WERI-Rb-1 (cell line): ENCODE measurements around the gene PKN2.

ENCODE experiments used
- DNase-seq: peaks from one replicate; pipeline ENCODE4 v3.0.0-alpha.2; 2020
- H3K27ac ChIP-seq: fragments of 250-450 bp; sonication (Bioruptor Pico); 2 replicates; pipeline ENCODE4 v1.5.1; 2020; ENCODE audit warnings: mild to moderate bottlenecking, moderate library complexity
- H3K27me3 ChIP-seq: fragments of 250-450 bp; sonication (Bioruptor Pico); 2 replicates; pipeline ENCODE4 v1.5.1; 2021; ENCODE audit warnings: mild to moderate bottlenecking, low read depth, moderate library complexity; ENCODE audit not compliant: insufficient read depth, severe bottlenecking
- H3K36me3 ChIP-seq: fragments of 250-450 bp; sonication (Bioruptor Pico); 2 replicates; pipeline ENCODE4 v1.5.1; 2020; ENCODE audit warnings: mild to moderate bottlenecking, moderate library complexity
- H3K4me3 ChIP-seq: 2 replicates; pipeline ENCODE4 v1.5.1; 2011; ENCODE audit warnings: low read depth, mild to moderate bottlenecking, control low read depth, low read length
- H3K9me3 ChIP-seq: fragments of 250-450 bp; sonication (Bioruptor Pico); 2 replicates; pipeline ENCODE4 v1.5.1; 2021; ENCODE audit warnings: mild to moderate bottlenecking, moderate library complexity; ENCODE audit not compliant: severe bottlenecking
- CTCF ChIP-seq: IDR thresholded peaks from 2 replicates; pipeline ENCODE4 v1.5.1; 2011; ENCODE audit warnings: low read depth, mild to moderate bottlenecking, control low read depth, inconsistent platforms, low read length

The PKN2 gene

GRCh38 chr1:88768816-88769215, 84.7 kb downstream of the PKN2 start:
- Histone ChIP-seq H3K27me3 (no peaks in the 10 kb centered on the region), H3K9me3 (no peaks in the 10 kb centered on the region), H3K4me3 (no peak overlapping the region), H3K36me3 (peaks cover 61% of the 10 kb centered on the region), H3K27ac (no peak overlapping the region)
- DNase-seq: no peak
- TF ChIP-seq CTCF: no peak

GRCh38 chr1:88773540-88774150, 89.6 kb downstream of the PKN2 start:
- H3K4me3 ChIP-seq: no peak overlapping the region
- no peak for DNase-seq
- no peak overlapping the region for H3K27ac ChIP-seq
- peaks cover 79% of the 10 kb centered on the region for H3K36me3 ChIP-seq
- TF ChIP-seq CTCF: no peak
- no peaks in the 10 kb centered on the region for H3K9me3 ChIP-seq
- no peaks in the 10 kb centered on the region for H3K27me3 ChIP-seq

GRCh38 chr1:88774151-88774556, 90.1 kb downstream of the PKN2 start:
- Histone ChIP-seq H3K4me3 (no peak overlapping the region), H3K27ac (no peak overlapping the region), H3K9me3 (no peaks in the 10 kb centered on the region), H3K27me3 (no peaks in the 10 kb centered on the region), H3K36me3 (peaks cover 79% of the 10 kb centered on the region)
- no peak for DNase-seq
- TF ChIP-seq CTCF: no peak

- no peak overlapping the region for H3K4me3 ChIP-seq
- H3K27ac ChIP-seq: no peak overlapping the region
- TF ChIP-seq CTCF: no peak
- H3K9me3 ChIP-seq: no peaks in the 10 kb centered on the region
- no peak for DNase-seq
- no peaks in the 10 kb centered on the region for H3K27me3 ChIP-seq
- H3K36me3 ChIP-seq: peaks cover 74% of the 10 kb centered on the region
Measured at GRCh38 chr1:88777604-88778149, 93.6 kb downstream of the PKN2 start.

- H3K27me3 ChIP-seq: no peaks in the 10 kb centered on the region
- H3K27ac ChIP-seq: no peak overlapping the region
- peaks cover 62% of the 10 kb centered on the region for H3K36me3 ChIP-seq
- no peak for DNase-seq
- H3K4me3 ChIP-seq: no peak overlapping the region
- H3K9me3 ChIP-seq: no peaks in the 10 kb centered on the region
- no peak for TF ChIP-seq CTCF
Measured at GRCh38 chr1:88779880-88780279, 95.8 kb downstream of the PKN2 start.

- Histone ChIP-seq H3K27ac (no peak overlapping the region), H3K36me3 (peaks cover 61% of the 10 kb centered on the region), H3K4me3 (no peak overlapping the region), H3K9me3 (no peaks in the 10 kb centered on the region), H3K27me3 (no peaks in the 10 kb centered on the region)
- no peak for DNase-seq
- no peak for TF ChIP-seq CTCF
Measured at GRCh38 chr1:88780485-88780884, 96.4 kb downstream of the PKN2 start.
